Keratinocyte (primary cell): ENCODE data around the gene SLC12A3. TPM values are rescaled to one million over a fixed set of nuclear protein-coding genes. Genes with fewer than 3 reads are reported as not detected.

Experiments used
- DNase-seq: peaks from one replicate; pipeline ENCODE4 v3.0.0-alpha.2; 2011; ENCODE audit warnings: low read depth, missing footprints, low spot score
- FAIRE-seq: peaks from 2 replicates; lab custom pipeline; 2011; peaks lifted over from hg19 to GRCh38; lab: Jason Lieb, UNC
- H2AFZ ChIP-seq: 2 replicates; pipeline ENCODE4 v1.6.0; 2012; ENCODE audit warnings: low read length, control low read depth, inconsistent platforms; ENCODE audit not compliant: control insufficient read depth
- H3K27ac ChIP-seq: 2 replicates; pipeline ENCODE4 v1.5.1; 2011; ENCODE audit warnings: low read length; ENCODE audit not compliant: control insufficient read depth, insufficient read depth
- H3K27me3 ChIP-seq: 3 replicates; pipeline ENCODE4 v1.6.0; 2011; ENCODE audit warnings: low read length; ENCODE audit not compliant: control insufficient read depth, insufficient read depth; ENCODE audit errors: extremely low read depth
- H3K36me3 ChIP-seq, 2 experiments: 2 replicates in 1 of 2; 3 replicates in 1 of 2; pipeline ENCODE4 v1.5.1; 2011; ENCODE audit warnings: low read length in 2 of 2, mild to moderate bottlenecking in 1 of 2; ENCODE audit not compliant: control insufficient read depth in 2 of 2, insufficient read depth in 2 of 2; ENCODE audit errors: extremely low read depth in 1 of 2
- H3K4me1 ChIP-seq: 3 replicates; pipeline ENCODE4 v1.5.1; 2011; ENCODE audit warnings: low read length; ENCODE audit not compliant: control insufficient read depth, insufficient read depth; ENCODE audit errors: extremely low read depth
- H3K4me2 ChIP-seq: 3 replicates; pipeline ENCODE4 v1.6.0; 2011; ENCODE audit warnings: low read depth, low read length; ENCODE audit not compliant: control insufficient read depth, insufficient read depth; ENCODE audit errors: extremely low read depth
- H3K4me3 ChIP-seq, 3 experiments: fragments of 200-600 bp in 1 of 3; sonication (generic) in 1 of 3; 2 replicates in 2 of 3; 3 replicates in 1 of 3; pipeline ENCODE4 v1.5.1; 2011 to 2016; ENCODE audit warnings: low read length in 3 of 3, mild to moderate bottlenecking in 3 of 3, control low read depth in 2 of 3, inconsistent platforms in 1 of 3, low read depth in 1 of 3, mixed read lengths in 1 of 3, mixed run types in 1 of 3, moderate library complexity in 1 of 3; ENCODE audit not compliant: control insufficient read depth in 2 of 3, insufficient read depth in 2 of 3; ENCODE audit errors: extremely low read depth in 1 of 3
- H3K79me2 ChIP-seq: 2 replicates; pipeline ENCODE4 v1.6.0; 2012; ENCODE audit warnings: low read length; ENCODE audit not compliant: control insufficient read depth, insufficient read depth
- H3K9ac ChIP-seq: 3 replicates; pipeline ENCODE4 v1.6.0; 2011; ENCODE audit warnings: low read length; ENCODE audit not compliant: control insufficient read depth, insufficient read depth; ENCODE audit errors: extremely low read depth
- H3K9me1 ChIP-seq: 3 replicates; pipeline ENCODE4 v1.6.0; 2011; ENCODE audit warnings: low read length; ENCODE audit not compliant: control insufficient read depth, insufficient read depth; ENCODE audit errors: extremely low read depth
- H3K9me3 ChIP-seq: 2 replicates; pipeline ENCODE4 v1.5.1; 2012; ENCODE audit warnings: low read depth, low read length; ENCODE audit not compliant: control insufficient read depth
- H4K20me1 ChIP-seq: 3 replicates; pipeline ENCODE4 v1.6.0; 2011; ENCODE audit warnings: low read length; ENCODE audit not compliant: control insufficient read depth, insufficient read depth; ENCODE audit errors: extremely low read depth
- CTCF ChIP-seq, 3 experiments: IDR thresholded peaks in 1 of 3; conservative IDR thresholded peaks in 1 of 3; optimal IDR thresholded peaks in 1 of 3; 2 replicates in 2 of 3; 3 replicates in 1 of 3; pipeline versions ENCODE3 to v1.5.1; 2011; ENCODE audit warnings: low read length in 3 of 3, mild to moderate bottlenecking in 3 of 3, moderate library complexity in 2 of 3, control low read depth in 1 of 3, inconsistent platforms in 1 of 3; ENCODE audit not compliant: insufficient read depth in 2 of 3; ENCODE audit errors: extremely low read depth in 1 of 3
- EZH2 ChIP-seq: IDR thresholded peaks from one replicate; pipeline ENCODE4 v1.6.1; 2012; ENCODE audit warnings: inconsistent platforms, mild to moderate bottlenecking, low read length, moderate library complexity
- dilution Hi-C: fragments of 300-500 bp; cut with MboI; formaldehyde crosslinking; loops from one replicate; pipeline ENCODE4 v1.7.0; 2020; ENCODE audit warnings: low sequenced_read_pairs; ENCODE audit not compliant: extremely low pct_ligation_motif_present
- polyA plus RNA-seq, 5 experiments: library from polyadenylated mRNA; depleted of rRNA in 3 of 5; stranded (reverse) in 3 of 5; stranded (forward) in 1 of 5; unstranded in 1 of 5; fragments of >200 nt; gene quantifications; 1 replicate in 1 of 5; 2 replicates in 3 of 5; 3 replicates in 1 of 5; pipeline versions ENCODE4 v1.2.1 to v1.2.3, GENCODE V29; 2011 to 2012; ENCODE audit warnings: missing spikeins in 2 of 5, low read depth in 1 of 5, low replicate concordance in 1 of 5

The SLC12A3 gene
- polyA plus RNA-seq, 1 donor (not counting 4 experiments of a cell fraction or from before 2014, with no cell fraction given): not detected

GRCh38 chr16:56919099-56919800, 54.2 kb downstream of the SLC12A3 start:
- Histone ChIP-seq H4K20me1 (no peaks in the 10 kb centered on the region), H3K9me3 (no peaks in the 10 kb centered on the region), H2AFZ (peak overlapping the region; percentile 68), H3K27ac (no peak overlapping the region), H3K36me3 (no peaks in the 10 kb centered on the region), H3K27me3 (no peaks in the 10 kb centered on the region), H3K9ac (no peak overlapping the region), H3K4me2 (peak overlapping the region; percentile 54), H3K4me1 (peaks cover 11% of the 10 kb centered on the region), H3K9me1 (no peaks in the 10 kb centered on the region), H3K4me3 (no peak overlapping the region), H3K79me2 (no peaks in the 10 kb centered on the region)
- dilution Hi-C loops: no loop called here
- TF ChIP-seq EZH2 (no peak), CTCF (optimal IDR thresholded peaks at IDR 0.05 in 1 of 3, IDR thresholded peaks at IDR 0.05 in 1 of 3, conservative IDR thresholded peaks at IDR 0.05 in 1 of 3; ENCODE audit: extremely low read depth in 1 of 3, insufficient read depth in 2 of 3, low read length in 3 of 3) (no peak)
- DNase-seq (no peak), FAIRE-seq (peak; percentile 48)

GRCh38 chr16:56921571-56921970, 56.6 kb downstream of the SLC12A3 start:
- no peaks in the 10 kb centered on the region for H3K27me3 ChIP-seq
- TF ChIP-seq EZH2 (no peak), CTCF (optimal IDR thresholded peaks at IDR 0.05 in 1 of 3, IDR thresholded peaks at IDR 0.05 in 1 of 3, conservative IDR thresholded peaks at IDR 0.05 in 1 of 3; ENCODE audit: extremely low read depth in 1 of 3, insufficient read depth in 2 of 3, low read length in 3 of 3) (no peak)
- DNase-seq (no peak), FAIRE-seq (no peak)
- H3K4me2 ChIP-seq: no peak overlapping the region
- no peaks in the 10 kb centered on the region for H4K20me1 ChIP-seq
- dilution Hi-C loops: no loop called here
- H3K9me3 ChIP-seq: no peaks in the 10 kb centered on the region
- no peak overlapping the region for H3K9ac ChIP-seq
- no peaks in the 10 kb centered on the region for H3K36me3 ChIP-seq
- no peaks in the 10 kb centered on the region for H3K79me2 ChIP-seq
- no peak overlapping the region for H3K4me3 ChIP-seq
- no peaks in the 10 kb centered on the region for H3K9me1 ChIP-seq
- no peak overlapping the region for H2AFZ ChIP-seq
- H3K27ac ChIP-seq: no peak overlapping the region
- peaks cover 11% of the 10 kb centered on the region for H3K4me1 ChIP-seq
